Measurements from ENCODE around the gene MAP6.
A peak's percentile ranks its signal among the peaks of the same experiment; 100 is the strongest.

Gene MAP6

GRCh38 chr11:75665990-75666389 lies 2.8 kb downstream of the MAP6 start:
- no peak for DNase-seq

DNA sequence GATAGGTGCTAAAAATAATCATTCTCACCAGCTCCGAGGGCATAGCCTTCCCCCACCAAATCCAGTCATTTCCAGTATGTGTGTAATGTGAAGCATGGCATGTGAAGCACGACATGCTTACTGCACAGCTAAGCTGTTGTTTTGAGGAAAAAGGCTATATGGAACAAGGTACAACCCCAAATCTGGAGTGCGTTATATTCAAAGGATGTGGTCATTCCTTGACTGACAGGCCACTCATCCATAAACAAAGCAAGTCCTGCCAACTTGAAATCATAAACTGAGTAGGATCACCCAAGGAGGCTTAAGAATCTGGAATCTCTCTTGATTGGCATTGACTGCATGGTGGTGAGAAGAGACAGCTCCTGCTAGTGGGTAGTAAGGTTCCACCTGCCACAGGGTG lies 3.7 kb downstream of the MAP6 start:
- no peak for DNase-seq

DNA sequence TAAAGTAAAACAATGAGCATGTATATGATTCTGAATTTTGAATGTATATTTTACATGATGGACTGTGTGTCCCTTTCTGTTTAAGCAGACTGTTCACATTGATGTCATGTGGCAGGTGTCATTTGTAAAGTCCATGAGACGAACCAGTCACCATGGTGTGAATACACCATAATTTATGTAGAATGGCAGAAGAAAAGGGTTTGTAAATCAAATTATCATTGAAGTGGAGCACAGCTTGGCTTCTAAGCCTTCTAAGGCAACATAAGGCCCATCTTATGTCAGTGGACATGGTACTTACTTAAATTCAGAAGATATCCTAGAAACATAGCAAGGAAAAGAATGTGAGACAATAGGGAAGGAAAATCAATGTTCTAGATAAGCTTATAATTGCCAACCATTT lies 4.4 kb downstream of the MAP6 start:
- DNase-seq = no peak

DNA sequence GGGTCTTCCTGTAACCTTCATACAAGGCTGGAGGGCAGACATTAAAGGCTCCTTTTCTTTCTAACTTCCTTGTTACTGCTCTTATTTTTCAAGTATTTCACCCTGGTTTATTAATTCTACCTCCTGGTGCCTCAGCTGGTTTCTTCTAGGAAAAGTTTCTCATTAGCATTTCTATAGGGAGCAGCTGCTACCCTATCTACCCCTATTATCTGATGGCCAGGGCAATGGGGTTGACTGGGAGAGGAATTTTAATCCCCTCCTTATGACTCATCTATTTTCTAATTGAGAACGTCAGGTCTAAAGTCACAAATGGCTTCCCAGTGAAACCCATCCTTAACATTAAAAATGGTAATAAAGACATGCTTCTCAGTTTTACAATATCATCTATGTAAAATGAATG lies 5.0 kb downstream of the MAP6 start:
- DNase-seq = no peak

DNA sequence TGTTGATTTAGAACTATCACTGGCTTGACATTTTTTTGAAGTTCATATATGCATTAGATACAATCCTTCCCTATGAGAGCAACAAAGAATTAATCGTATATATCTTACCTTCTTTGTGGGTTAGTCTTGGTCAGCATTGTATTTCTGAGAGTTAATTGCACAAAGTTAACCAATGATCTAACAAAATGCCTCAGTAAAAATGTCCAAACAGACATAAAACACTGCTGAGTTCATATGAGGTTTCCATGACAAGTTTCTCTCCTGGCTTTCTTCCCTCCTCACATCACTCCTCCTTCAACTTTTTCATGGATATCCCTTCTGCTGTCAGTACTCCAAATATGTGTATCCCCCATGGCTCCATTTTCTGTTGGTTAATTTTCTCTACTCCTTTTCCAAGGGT lies 9.0 kb downstream of the MAP6 start:
- DNase-seq = no peak

DNA sequence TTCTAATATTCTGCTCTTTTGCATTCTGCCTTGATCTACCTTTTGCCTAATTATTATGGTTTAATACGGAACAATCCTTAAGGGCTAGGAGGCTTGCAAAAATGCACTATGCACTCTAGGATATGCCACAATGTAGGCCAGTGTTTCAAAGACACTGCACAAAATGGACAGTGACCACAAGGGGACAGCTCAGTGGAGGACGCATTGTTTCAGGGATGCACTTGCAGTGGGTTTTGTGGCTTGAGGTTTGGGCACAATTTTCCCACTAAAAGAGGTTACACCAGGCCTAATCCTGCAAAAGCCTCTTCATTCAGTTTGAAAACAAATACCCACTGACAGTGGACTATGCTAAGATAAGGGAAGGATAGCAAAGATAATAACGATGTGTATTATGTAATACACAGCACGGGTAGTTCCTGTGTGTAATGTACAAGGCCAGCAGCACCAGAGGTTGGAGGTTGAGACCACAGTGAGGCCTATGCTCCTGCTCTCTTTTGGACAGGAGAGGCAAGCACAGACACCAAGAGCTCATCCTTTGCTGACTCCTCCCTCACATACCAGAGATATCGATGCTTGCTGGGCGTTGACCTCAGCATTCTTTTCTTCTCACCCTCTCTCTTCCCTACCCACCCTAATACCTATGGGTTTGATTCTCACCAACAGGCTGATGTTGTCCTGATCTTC lies 12.7 kb downstream of the MAP6 start:
- no peak for DNase-seq

- DNase-seq = no peak
Observed at GRCh38 chr11:75655605-75656004, 13.2 kb downstream of the MAP6 start.

GRCh38 chr11:75654314-75654713 lies 14.5 kb downstream of the MAP6 start:
- peak; percentile 14 for DNase-seq

DNA sequence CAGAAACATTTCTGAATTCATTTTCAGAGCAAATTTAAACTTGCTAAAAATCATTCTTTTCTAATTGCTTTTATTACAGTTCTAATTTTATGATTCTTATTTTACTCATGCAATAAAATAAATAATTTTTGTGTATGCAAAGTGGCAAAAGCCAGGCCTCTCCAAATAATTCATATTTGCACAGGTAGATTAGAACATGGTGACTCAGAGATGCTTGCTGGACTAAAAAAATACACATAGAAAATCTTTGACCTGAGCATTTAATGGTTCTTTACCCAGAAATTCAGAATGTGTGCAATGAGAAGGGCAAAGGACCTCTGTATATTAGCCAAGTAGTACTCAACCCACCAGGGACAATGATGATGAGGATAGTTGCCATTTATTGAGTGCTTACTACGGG lies 15.3 kb downstream of the MAP6 start:
- DNase-seq = no peak

GRCh38 chr11:75652936-75653335 lies 15.9 kb downstream of the MAP6 start:
- no peak for DNase-seq

GRCh38 chr11:75651218-75651617 lies 17.6 kb downstream of the MAP6 start:
- no peak for DNase-seq

- DNase-seq = no peak
Observed at GRCh38 chr11:75650167-75650723, 18.6 kb downstream of the MAP6 start.

GRCh38 chr11:75644946-75645345 lies 23.9 kb downstream of the MAP6 start:
- no peak for DNase-seq

- no peak for DNase-seq
Observed at GRCh38 chr11:75644370-75644769, 24.5 kb downstream of the MAP6 start.

DNA sequence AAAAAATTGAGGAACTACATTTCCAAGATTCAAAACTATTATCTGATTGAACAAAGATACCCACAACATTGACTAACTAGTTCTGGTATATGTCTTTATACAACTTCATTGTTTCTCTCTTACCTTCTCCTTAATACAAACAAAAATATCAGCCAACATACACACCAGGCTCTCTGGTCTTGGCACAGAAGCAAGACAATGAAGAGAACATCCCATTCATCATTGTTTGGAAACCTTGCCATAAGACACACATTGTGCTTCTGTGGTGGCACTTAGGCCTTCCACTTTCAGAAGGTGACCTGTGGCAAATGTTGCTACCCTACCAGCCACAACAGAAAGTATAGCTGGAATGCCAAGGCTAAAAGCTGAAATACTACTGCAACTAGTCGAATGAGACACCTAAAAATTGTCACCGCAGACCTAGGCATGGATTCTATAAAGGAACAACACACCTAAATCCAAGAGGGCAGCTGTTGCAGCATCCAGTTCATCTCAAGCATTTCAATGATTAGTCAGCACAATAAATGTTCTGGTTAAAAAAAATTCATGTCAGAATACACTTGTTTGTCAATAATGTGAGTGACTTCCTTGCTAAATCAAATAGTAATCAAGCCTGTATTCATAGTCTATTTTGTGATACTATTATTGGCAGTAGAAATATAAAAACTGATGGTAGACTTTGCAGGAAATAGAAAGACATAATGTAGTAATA lies 26.3 kb downstream of the MAP6 start:
- no peak for DNase-seq

DNA sequence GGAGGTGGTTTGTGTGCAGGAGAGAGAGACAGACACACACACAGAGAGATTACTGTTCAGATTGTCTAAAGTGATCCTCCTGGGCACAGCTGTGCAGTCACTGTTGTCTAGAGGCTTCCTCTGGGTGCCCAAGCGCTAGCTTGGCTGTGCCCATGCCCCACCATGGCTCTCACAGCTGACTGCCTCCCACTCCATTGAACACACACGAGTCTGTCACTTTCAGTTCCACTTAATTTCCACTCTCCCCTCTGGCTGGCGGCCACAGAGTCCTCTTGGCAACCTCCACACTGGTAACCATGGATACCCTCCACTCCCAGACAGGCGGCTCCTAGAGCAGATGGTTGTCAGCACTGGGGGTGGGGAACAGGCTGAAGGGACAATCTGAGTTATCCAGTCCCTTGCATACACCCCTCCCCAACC lies 29.1 kb downstream of the MAP6 start:
- peak; percentile 9 for DNase-seq

GRCh38 chr11:75637998-75638397 lies 30.8 kb downstream of the MAP6 start:
- DNase-seq = no peak

- DNase-seq = no peak
Observed at GRCh38 chr11:75635066-75635862, 33.6 kb downstream of the MAP6 start.

GRCh38 chr11:75633409-75634066 lies 35.3 kb downstream of the MAP6 start:
- DNase-seq = no peak

- no peak for DNase-seq
Observed at GRCh38 chr11:75632962-75633361, 35.9 kb downstream of the MAP6 start.

DNA sequence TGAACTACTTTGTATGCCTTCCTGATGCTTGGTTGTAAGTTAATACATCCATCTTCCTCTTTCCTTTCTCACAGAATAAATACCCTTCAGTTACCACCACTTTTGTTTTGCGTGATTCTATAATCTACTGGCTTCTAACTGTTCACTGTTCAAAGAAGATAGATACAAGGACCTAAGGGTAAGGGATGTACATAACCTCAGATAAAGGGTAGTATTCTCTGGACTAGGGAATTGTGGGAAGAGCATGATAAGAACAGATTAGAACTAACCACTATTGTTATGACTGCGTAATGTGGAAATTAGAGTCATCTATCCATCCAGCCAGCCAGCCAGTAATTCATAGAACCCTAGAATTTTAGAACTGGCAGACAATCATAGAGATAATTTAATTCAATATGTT lies 36.4 kb downstream of the MAP6 start:
- no peak for DNase-seq

DNA sequence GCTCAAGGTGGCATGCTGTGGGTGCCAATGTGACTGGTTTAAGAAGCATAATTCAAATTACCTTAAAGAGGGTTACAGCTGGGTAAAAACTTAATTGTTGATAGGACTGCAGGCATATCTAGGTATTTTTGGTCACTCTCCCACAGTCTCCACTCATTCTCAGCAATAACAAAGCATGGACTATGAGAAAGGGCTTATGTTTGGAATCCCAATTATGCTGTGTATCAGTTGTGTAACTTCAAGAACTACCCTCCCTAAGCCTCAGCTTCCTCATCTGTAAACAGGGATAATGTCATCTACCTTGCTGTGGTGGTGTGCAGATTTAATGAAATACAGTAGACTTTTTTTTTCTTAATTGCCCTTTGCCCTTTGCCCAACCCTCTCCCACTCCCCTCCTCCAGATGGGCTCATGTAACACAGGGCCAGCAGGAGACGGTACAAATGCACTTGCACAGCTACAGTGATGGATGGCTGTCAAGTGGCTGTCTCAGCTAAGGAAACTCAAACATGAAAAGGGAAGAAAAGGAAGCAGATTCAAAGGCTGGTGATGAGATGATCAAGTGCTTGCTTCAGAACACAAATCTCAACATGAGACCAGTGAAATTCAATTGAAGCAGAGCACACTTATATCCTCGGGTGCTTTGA lies 37.6 kb downstream of the MAP6 start:
- no peak for DNase-seq
